Nephron progenitor cell (in vitro differentiated cells): Measurements from ENCODE around the gene SPRR1A.
"Not testable (repeated sequence)": the region's sequence is repeated elsewhere in the genome, so short reads cannot be mapped to it uniquely, and the experiment has no call there.

Experiments
- DNase-seq: peaks from one replicate; pipeline ENCODE4 v3.0.0; 2021
- H3K27ac Mint-ChIP-seq: 2 replicates; pipeline ENCODE4 v1.8.0; 2021; ENCODE audit warnings: mild to moderate bottlenecking, moderate library complexity, mixed read lengths
- H3K27me3 Mint-ChIP-seq: 2 replicates; pipeline ENCODE4 v1.8.0; 2021; ENCODE audit warnings: mild to moderate bottlenecking, low read depth, mixed read lengths; ENCODE audit not compliant: poor library complexity
- H3K36me3 Mint-ChIP-seq: 2 replicates; pipeline ENCODE4 v1.8.0; 2021; ENCODE audit warnings: low read depth, mixed read lengths
- H3K4me1 Mint-ChIP-seq: 2 replicates; pipeline ENCODE4 v1.8.0; 2021; ENCODE audit warnings: mixed read lengths
- H3K4me3 Mint-ChIP-seq: 2 replicates; pipeline ENCODE4 v1.8.0; 2021; ENCODE audit warnings: mild to moderate bottlenecking, moderate library complexity, mixed read lengths
- H3K9me3 Mint-ChIP-seq: 2 replicates; pipeline ENCODE4 v1.8.0; 2021; ENCODE audit warnings: mild to moderate bottlenecking, moderate library complexity, mixed read lengths
- CTCF ChIP-seq: fragments of 200-600 bp; sonication (generic); IDR thresholded peaks from 2 replicates; pipeline ENCODE4 v1.5.0; 2021; ENCODE audit warnings: antibody characterized with exemption

Gene SPRR1A

GRCh38 chr1:153001382-153001781 is 17.5 kb downstream of the SPRR1A start, which contains the start of gene SPRR3:
Gene SPRR3 (plus strand): TSS chr1:153001749. CDS start chr1:153003021, 1,272 bp downstream.
- peaks cover 22% of the 10 kb centered on the region for H3K9me3 Mint-ChIP-seq
- TF ChIP-seq CTCF = no peak
- H3K27me3 Mint-ChIP-seq = peaks cover 7% of the 10 kb centered on the region
- H3K4me3 Mint-ChIP-seq = no peak within 1 kb of the TSS
- no peak for DNase-seq
- H3K36me3 Mint-ChIP-seq = no peaks in the 10 kb centered on the region
- no peak within 1 kb of the TSS for H3K27ac Mint-ChIP-seq
- H3K4me1 Mint-ChIP-seq = peaks cover 9% of the 10 kb centered on the region

- DNase-seq, H3K4me3 Mint-ChIP-seq, H3K4me1 Mint-ChIP-seq, H3K27me3 Mint-ChIP-seq, H3K27ac Mint-ChIP-seq, H3K36me3 Mint-ChIP-seq: not testable (repeated sequence)
- H3K9me3 Mint-ChIP-seq = peaks cover 17% of the 10 kb centered on the region
Measured at GRCh38 chr1:153011235-153011758, 27.4 kb downstream of the SPRR1A start.

GRCh38 chr1:153021829-153022228 is 37.9 kb downstream of the SPRR1A start:
- H3K27ac Mint-ChIP-seq, DNase-seq, H3K36me3 Mint-ChIP-seq, H3K4me3 Mint-ChIP-seq, H3K27me3 Mint-ChIP-seq: not testable (repeated sequence)
- peaks cover 14% of the 10 kb centered on the region for H3K9me3 Mint-ChIP-seq
- H3K4me1 Mint-ChIP-seq = peaks cover 18% of the 10 kb centered on the region

GRCh38 chr1:153022340-153022739 is 38.5 kb downstream of the SPRR1A start:
- not testable (repeated sequence) for DNase-seq, H3K27me3 Mint-ChIP-seq, H3K27ac Mint-ChIP-seq, H3K4me3 Mint-ChIP-seq, H3K36me3 Mint-ChIP-seq
- peaks cover 18% of the 10 kb centered on the region for H3K4me1 Mint-ChIP-seq
- peaks cover 14% of the 10 kb centered on the region for H3K9me3 Mint-ChIP-seq

GRCh38 chr1:153023109-153023508 is 39.2 kb downstream of the SPRR1A start:
- H3K4me1 Mint-ChIP-seq = peaks cover 18% of the 10 kb centered on the region
- no peaks in the 10 kb centered on the region for H3K36me3 Mint-ChIP-seq
- no peak overlapping the region for H3K27ac Mint-ChIP-seq
- TF ChIP-seq CTCF = no peak
- H3K4me3 Mint-ChIP-seq = no peak overlapping the region
- H3K27me3 Mint-ChIP-seq = peaks cover 2% of the 10 kb centered on the region
- peaks cover 14% of the 10 kb centered on the region for H3K9me3 Mint-ChIP-seq
- no peak for DNase-seq

- Mint-ChIP-seq H3K4me3 (no peak overlapping the region), H3K27ac (no peak overlapping the region), H3K9me3 (peaks cover 14% of the 10 kb centered on the region), H3K36me3 (no peaks in the 10 kb centered on the region), H3K4me1 (peaks cover 18% of the 10 kb centered on the region), H3K27me3 (no peaks in the 10 kb centered on the region)
- no peak for TF ChIP-seq CTCF
- no peak for DNase-seq
Measured at GRCh38 chr1:153024413-153024812, 40.5 kb downstream of the SPRR1A start.

- TF ChIP-seq CTCF = no peak
- H3K27me3 Mint-ChIP-seq = no peaks in the 10 kb centered on the region
- peaks cover 18% of the 10 kb centered on the region for H3K4me1 Mint-ChIP-seq
- no peak for DNase-seq
- peaks cover 14% of the 10 kb centered on the region for H3K9me3 Mint-ChIP-seq
- no peak overlapping the region for H3K27ac Mint-ChIP-seq
- H3K4me3 Mint-ChIP-seq = no peak overlapping the region
- no peaks in the 10 kb centered on the region for H3K36me3 Mint-ChIP-seq
Measured at GRCh38 chr1:153025797-153026196, 41.9 kb downstream of the SPRR1A start.
